Stimulated activated CD4-positive, alpha-beta T cell treated with anti-CD3 and anti-CD28 coated beads, Interleukin-4, amount 100 ng/mL, for 1 hour (primary cell): ENCODE results near the gene NPY5R.

ENCODE experiments used
- DNase-seq: peaks from one replicate; pipeline ENCODE4 v3.0.0-alpha.2; 2020

The NPY5R gene

DNA sequence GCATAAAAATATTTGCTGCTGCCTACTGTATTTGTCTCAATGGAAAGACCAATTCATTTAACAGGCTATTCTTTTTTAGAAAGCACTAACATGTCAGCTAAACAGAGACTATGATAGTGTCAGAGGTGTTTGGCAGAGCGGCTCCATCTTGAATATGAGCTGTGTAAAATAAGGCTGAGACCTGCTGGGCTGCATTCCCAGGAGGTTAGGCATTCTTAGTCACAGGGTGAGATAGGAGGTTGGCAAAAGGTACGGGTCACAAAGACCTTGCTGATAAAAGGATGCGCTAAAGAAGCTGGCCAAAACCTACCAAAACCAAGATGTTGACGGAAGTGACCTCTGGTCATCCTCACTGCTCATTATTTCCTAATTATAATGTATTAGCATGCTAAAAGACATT lies 41.8 kb downstream of the NPY5R start:
- no peak for DNase-seq

DNA sequence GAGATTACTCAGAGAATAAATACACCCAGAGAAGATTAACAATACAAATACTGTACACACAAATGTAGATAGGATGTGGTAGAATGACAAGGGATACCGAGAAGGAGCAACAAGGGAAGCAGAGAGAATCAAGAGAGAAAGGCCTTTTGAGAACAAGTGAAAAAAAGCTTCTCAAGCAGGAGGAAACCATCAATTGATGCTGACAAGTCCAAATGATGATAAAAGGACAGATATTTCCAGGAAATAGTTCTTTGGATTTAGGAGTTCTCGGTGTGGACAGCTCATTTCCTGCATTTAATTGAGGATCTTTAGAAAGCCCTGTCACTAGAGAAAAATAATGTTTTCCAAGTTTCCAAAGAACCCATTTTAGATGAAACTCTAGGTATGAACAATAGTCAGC lies 48.1 kb downstream of the NPY5R start:
- DNase-seq, result no peak

DNA sequence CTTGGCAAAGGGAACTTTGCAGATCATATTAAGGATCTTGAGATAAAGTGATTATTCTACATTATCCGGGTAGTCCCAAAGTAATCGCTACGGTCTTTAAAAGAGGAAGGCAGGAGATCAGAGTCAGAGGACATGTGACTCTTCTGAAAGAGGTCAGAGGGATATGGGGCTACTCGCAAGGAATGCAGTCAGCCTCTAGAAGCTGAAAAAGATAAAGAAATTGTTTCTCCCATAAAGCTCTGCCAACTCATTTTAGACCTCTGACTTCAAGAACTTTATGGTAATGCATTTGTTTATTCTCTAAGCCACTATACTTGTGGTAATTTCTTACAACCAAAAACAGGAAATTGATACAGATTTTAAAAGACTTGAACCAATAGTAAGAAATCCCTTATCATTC lies 48.6 kb downstream of the NPY5R start:
- no peak for DNase-seq

DNA sequence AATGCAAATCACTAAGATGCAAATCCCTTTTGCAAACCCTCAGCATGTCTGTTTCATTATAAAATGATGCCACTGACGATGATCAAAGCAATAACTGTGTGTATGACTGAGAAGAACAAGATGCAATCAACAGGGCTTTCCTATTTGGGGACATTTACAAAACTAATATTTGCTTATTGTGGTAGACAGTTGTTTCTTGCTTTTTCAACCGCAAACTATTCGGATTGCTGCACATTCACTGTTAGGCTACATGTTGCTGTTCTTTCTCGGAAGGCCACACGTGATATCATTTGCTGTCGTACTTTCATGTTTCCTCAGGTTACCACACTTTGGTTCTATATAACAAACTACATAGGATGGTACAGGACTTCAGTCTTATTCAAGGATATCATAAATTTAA lies 49.8 kb downstream of the NPY5R start:
- DNase-seq, result no peak

DNA sequence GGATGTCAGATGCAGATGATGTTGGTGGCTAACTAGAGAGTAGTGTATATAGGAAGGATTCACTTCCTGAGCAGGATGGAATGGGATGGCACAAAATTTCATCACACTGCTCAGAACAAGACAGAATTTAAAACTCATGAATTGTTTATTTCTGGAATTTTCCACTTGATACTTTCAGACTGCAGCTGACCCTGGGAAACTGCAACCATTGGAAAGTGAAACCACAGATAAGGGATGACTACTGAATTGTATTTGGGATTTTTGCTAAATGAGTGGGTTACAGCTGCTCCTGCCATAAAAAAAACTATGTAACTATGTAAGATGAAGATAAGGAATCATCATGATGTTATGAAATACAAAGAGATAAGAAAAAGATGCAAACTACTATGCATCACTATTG lies 51.4 kb downstream of the NPY5R start:
- no peak for DNase-seq

DNA sequence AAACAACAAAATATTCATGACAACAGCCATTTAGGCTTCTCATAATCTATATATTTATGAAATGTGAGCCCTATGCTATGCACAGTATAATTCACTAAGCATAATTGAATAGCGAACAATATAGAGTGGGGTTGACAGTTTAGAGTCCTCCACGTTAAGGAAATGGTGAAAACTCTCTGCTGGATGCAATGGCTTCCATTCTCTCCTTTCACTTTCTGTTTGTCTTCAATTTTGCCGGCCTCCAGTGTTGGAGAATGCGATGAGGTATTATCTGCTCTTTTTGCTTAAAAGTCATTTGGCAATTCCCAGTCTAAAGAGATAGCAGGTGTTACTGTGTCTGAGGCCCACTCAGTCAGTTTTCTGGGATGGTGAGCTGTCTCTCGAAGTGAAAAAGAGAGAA lies 52.1 kb downstream of the NPY5R start:
- no peak for DNase-seq

DNA sequence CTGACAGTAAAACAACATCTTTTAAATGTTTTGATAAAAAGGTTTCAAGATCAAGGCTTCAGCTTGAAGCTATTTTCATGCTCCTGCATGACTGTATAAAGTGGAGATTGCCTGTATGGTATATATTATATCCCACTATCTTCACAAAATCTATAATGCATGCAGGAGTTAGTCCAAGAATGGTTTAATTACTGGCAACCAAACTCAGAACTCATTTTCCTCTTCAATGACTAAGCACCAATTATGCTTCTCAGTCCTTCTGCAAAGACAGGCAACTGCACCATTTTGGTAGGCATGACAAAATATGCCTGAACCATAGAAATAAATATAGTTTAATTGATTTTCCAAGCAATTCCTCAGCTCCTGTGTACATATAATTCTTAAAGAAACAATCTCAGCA lies 54.5 kb downstream of the NPY5R start:
- DNase-seq, result no peak

DNA sequence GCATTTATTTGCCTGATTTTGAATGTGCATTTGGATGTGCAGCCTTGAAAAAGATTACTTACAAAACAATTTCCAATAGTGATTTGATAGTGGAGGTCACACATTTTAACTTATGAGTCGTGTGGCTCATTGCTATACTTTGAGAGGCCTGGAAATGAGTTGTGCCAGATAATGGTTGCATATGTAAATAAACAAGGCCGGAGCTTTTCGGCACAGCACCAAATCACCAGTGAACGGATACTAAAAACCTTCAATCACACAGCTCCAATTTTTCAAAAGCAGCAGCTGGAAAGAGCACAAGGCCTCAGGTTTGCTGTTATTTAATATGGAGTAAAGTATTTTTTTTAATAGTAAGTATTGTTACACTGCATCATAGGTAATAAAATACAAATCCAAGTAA lies 57.2 kb downstream of the NPY5R start:
- DNase-seq, result no peak
